Measurements from ENCODE around the gene ARHGEF19. TPM values are rescaled to one million over a fixed set of nuclear protein-coding genes. Genes with fewer than 3 reads are reported as not detected.

ARHGEF19 gene
- total RNA-seq, 1 donor from 2014 or later, result 5.7 TPM

DNA sequence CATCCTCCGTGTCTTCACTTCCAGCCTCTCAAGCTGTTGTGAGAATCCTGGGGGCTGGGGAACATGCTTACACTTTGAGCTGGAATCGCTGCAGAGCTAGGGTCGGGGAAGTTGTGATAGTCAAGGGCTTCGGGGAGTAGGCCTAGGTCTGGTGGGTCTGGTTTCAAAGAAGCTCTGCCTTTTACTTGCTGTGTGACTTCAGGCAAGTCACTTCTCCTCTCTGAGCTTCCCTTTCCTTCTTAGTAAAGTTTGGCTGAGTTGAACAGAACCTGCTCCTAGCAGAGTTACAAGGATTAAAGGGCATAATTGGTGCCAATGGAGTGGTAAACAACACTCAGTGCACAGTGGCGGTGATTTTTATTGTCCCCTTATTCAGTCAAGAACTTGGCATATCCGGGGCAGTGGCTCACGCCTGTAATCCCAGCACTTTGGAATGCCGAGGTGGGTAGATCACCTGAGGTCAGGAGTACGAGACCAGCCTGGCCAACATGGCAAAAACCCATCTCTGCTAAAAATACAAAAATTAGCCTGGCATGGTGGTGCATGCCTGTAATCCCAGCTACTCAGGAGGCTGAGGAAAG, 25.7 kb downstream of the ARHGEF19 start:
- no peaks in the 10 kb centered on the region for H3K27me3 ChIP-seq (ENCODE audit: insufficient read depth, low read length)
- Mint-ChIP-seq H3K27ac (ENCODE audit: unreplicated experiment) (no peak overlapping the region), H3K9me3 (ENCODE audit: unreplicated experiment) (no peaks in the 10 kb centered on the region), H3K4me3 (ENCODE audit: unreplicated experiment) (no peak overlapping the region), H3K27me3 (ENCODE audit: low read depth, unreplicated experiment) (peaks cover 6% of the 10 kb centered on the region), H3K36me3 (ENCODE audit: low read depth, unreplicated experiment) (no peaks in the 10 kb centered on the region), H3K4me1 (ENCODE audit: low read depth, unreplicated experiment) (peaks cover 18% of the 10 kb centered on the region)
- no peaks in the 10 kb centered on the region for H3K36me3 ChIP-seq (ENCODE audit: insufficient read depth, low read length)
- DNase-seq (ENCODE audit: low read depth), result no peak
- H3K27ac ChIP-seq (ENCODE audit: low read depth, low read length), result no peak overlapping the region
- H2AFZ ChIP-seq (ENCODE audit: low read depth, low read length), result peak overlapping the region; percentile 28
- no peak for FAIRE-seq
- H3K79me2 ChIP-seq (ENCODE audit: insufficient read depth, low read length), result no peaks in the 10 kb centered on the region
- no peaks in the 10 kb centered on the region for H4K20me1 ChIP-seq (ENCODE audit: insufficient read depth, low read length)
- no peaks in the 10 kb centered on the region for H3K9me3 ChIP-seq (ENCODE audit: insufficient read depth, low read depth, low read length)
- H3K4me1 ChIP-seq (ENCODE audit: insufficient read depth, low read length), result peaks cover 25% of the 10 kb centered on the region
- no peak overlapping the region for H3K4me3 ChIP-seq (ENCODE audit: insufficient read depth, low read depth, low read length)
- no peak overlapping the region for H3K4me2 ChIP-seq (ENCODE audit: low read length)
- no peak for TF ChIP-seq EZH2 (IDR thresholded peaks at IDR 0.05; ENCODE audit: insufficient read depth, low read length)
- TF ChIP-seq, protein P1, sequence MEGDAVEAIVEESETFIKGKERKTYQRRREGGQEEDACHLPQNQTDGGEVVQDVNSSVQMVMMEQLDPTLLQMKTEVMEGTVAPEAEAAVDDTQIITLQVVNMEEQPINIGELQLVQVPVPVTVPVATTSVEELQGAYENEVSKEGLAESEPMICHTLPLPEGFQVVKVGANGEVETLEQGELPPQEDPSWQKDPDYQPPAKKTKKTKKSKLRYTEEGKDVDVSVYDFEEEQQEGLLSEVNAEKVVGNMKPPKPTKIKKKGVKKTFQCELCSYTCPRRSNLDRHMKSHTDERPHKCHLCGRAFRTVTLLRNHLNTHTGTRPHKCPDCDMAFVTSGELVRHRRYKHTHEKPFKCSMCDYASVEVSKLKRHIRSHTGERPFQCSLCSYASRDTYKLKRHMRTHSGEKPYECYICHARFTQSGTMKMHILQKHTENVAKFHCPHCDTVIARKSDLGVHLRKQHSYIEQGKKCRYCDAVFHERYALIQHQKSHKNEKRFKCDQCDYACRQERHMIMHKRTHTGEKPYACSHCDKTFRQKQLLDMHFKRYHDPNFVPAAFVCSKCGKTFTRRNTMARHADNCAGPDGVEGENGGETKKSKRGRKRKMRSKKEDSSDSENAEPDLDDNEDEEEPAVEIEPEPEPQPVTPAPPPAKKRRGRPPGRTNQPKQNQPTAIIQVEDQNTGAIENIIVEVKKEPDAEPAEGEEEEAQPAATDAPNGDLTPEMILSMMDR (IDR thresholded peaks at IDR 0.05; ENCODE audit: insufficient read depth, low read depth, low read length), result no peak
- H3K9ac ChIP-seq (ENCODE audit: low read length), result no peak overlapping the region

DNA sequence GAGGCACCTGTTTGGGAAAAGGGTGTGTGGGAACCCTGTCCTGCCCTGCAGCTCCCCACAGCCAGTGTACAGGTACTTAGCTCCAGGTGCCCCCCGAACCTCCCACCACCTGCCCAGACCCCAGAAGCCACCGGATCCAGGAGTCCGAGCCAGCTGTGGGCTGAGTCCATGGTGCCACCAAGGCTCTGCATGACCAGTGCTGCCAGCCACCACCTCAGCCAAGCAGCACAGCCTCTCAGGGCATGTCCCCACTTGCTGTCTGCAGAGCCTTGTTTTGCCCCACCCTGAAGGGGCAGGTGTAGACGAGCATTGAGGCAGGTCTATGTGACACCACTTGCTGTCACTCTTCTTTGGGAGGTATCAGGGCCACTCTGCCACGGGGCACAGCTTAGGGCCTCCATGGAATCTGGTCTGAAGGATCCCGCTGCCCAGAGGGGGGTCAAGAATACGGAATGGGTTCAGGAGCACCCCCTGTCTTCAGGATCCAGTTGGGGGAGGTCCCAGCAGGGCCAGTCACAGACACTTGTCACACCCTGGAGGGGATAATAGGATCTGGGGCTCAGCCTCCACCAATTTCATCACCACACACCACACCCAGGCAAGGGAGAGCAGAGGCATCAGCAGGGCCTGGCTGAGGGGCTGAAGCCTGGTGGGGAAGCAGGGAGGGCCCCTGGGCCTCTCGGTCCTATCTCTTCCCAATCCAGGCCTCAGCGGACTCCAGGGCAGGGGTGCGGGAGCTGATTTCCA, 27.7 kb downstream of the ARHGEF19 start:
- DNase-seq (ENCODE audit: low read depth), result no peak
- no peaks in the 10 kb centered on the region for H4K20me1 ChIP-seq (ENCODE audit: insufficient read depth, low read length)
- H3K36me3 ChIP-seq (ENCODE audit: insufficient read depth, low read length), result no peaks in the 10 kb centered on the region
- no peaks in the 10 kb centered on the region for H3K9me3 Mint-ChIP-seq (ENCODE audit: unreplicated experiment)
- H3K9me3 ChIP-seq (ENCODE audit: insufficient read depth, low read depth, low read length), result no peaks in the 10 kb centered on the region
- no peak for FAIRE-seq
- H2AFZ ChIP-seq (ENCODE audit: low read depth, low read length), result no peak overlapping the region
- peaks cover 30% of the 10 kb centered on the region for H3K4me1 ChIP-seq (ENCODE audit: insufficient read depth, low read length)
- H3K36me3 Mint-ChIP-seq (ENCODE audit: low read depth, unreplicated experiment), result no peaks in the 10 kb centered on the region
- H3K79me2 ChIP-seq (ENCODE audit: insufficient read depth, low read length), result no peaks in the 10 kb centered on the region
- H3K4me2 ChIP-seq (ENCODE audit: low read length), result no peak overlapping the region
- H3K27me3 Mint-ChIP-seq (ENCODE audit: low read depth, unreplicated experiment), result no peaks in the 10 kb centered on the region
- no peak overlapping the region for H3K4me3 Mint-ChIP-seq (ENCODE audit: unreplicated experiment)
- H3K9ac ChIP-seq (ENCODE audit: low read length), result no peak overlapping the region
- H3K27ac Mint-ChIP-seq (ENCODE audit: unreplicated experiment), result no peak overlapping the region
- no peak overlapping the region for H3K4me3 ChIP-seq (ENCODE audit: insufficient read depth, low read depth, low read length)
- H3K27me3 ChIP-seq (ENCODE audit: insufficient read depth, low read length), result no peaks in the 10 kb centered on the region
- peaks cover 26% of the 10 kb centered on the region for H3K4me1 Mint-ChIP-seq (ENCODE audit: low read depth, unreplicated experiment)
- no peak overlapping the region for H3K27ac ChIP-seq (ENCODE audit: low read depth, low read length)
- TF ChIP-seq, protein P1 (IDR thresholded peaks at IDR 0.05; ENCODE audit: insufficient read depth, low read depth, low read length), result no peak
- TF ChIP-seq EZH2 (IDR thresholded peaks at IDR 0.05; ENCODE audit: insufficient read depth, low read length), result no peak
